ENCODE data around the gene OR1C1. TPM values are rescaled to one million over a fixed set of nuclear protein-coding genes. Genes with fewer than 3 reads are reported as not detected.
"Not testable (repeated sequence)": the region's sequence is repeated elsewhere in the genome, so short reads cannot be mapped to it uniquely, and the experiment has no call there.

The OR1C1 gene
- total and polyA plus RNA-seq, 5 experiments from 2014 or later: not detected

- peaks cover 0 to 12% (median 2%) of the 10 kb centered on the region in 5 donors for H3K27me3 Mint-ChIP-seq
- POLR2A ChIA-PET: no interaction called here
- peaks cover 0 to 9% (median 4%) of the 10 kb centered on the region in 9 donors for H3K9me3 Mint-ChIP-seq
- H3K27ac Mint-ChIP-seq: no peak within 1 kb of the TSS
- H3K4me3 Mint-ChIP-seq: no peak within 1 kb of the TSS
- DNase-seq: no peak
- H3K4me1 Mint-ChIP-seq: no peaks in the 10 kb centered on the region
- H3K36me3 Mint-ChIP-seq: peaks cover 0 to 5% (median 0%) of the 10 kb centered on the region in 3 donors
- no peak for ATAC-seq
These were observed 43.8 kb downstream of the OR1C1 start, which contains the start of gene OR6F1 for GRCh38 chr1:247716546-247716945. TSS of gene OR6F1 (minus strand) at chr1:247716646. CDS start at chr1:247712755, 3,891 bp downstream.

- ATAC-seq (no peak), DNase-seq (no peak)
- H3K4me3 Mint-ChIP-seq: no peak overlapping the region
- H3K9me3 Mint-ChIP-seq: peaks cover 0 to 4% (median 0%) of the 10 kb centered on the region in 9 donors
- H3K27ac Mint-ChIP-seq: no peak overlapping the region
- no peaks in the 10 kb centered on the region for H3K4me1 Mint-ChIP-seq
- H3K27me3 Mint-ChIP-seq: peaks cover 0 to 12% (median 2%) of the 10 kb centered on the region in 5 donors
- POLR2A ChIA-PET: no interaction called here
- no peaks in the 10 kb centered on the region for H3K36me3 Mint-ChIP-seq
These were observed 46.6 kb downstream of the OR1C1 start for GRCh38 chr1:247713753-247714152.

GRCh38 chr1:247710681-247711080 lies 49.7 kb downstream of the OR1C1 start:
- H3K4me1 Mint-ChIP-seq, H3K27ac Mint-ChIP-seq, DNase-seq, POLR2A ChIA-PET, ATAC-seq, H3K4me3 Mint-ChIP-seq, H3K9me3 Mint-ChIP-seq, H3K27me3 Mint-ChIP-seq, H3K36me3 Mint-ChIP-seq: not testable (repeated sequence)

Other genes starting within 250 kb of the OR1C1 start
- not detected for gene OR2C3, start 224.1 kb downstream of the OR1C1 start, total RNA-seq
- not detected for gene OR2C3, start 224.1 kb downstream of the OR1C1 start, polyA plus RNA-seq
- under 1 TPM in 1 of 2 experiments, not detected in 1; 0.75 TPM for gene GCSAML, start 211.4 kb downstream of the OR1C1 start, total RNA-seq
- not detected for gene GCSAML, start 211.4 kb downstream of the OR1C1 start, polyA plus RNA-seq
- gene OR2G2, start 172.2 kb downstream of the OR1C1 start, total RNA-seq: not detected
- gene OR2G2, start 172.2 kb downstream of the OR1C1 start, polyA plus RNA-seq: not detected
- not detected for gene OR2G3, start 155.0 kb downstream of the OR1C1 start, total RNA-seq
- not detected for gene OR2G3, start 155.0 kb downstream of the OR1C1 start, polyA plus RNA-seq
- gene OR13G1, start 80.8 kb downstream of the OR1C1 start, total RNA-seq: not detected
- gene OR13G1, start 80.8 kb downstream of the OR1C1 start, polyA plus RNA-seq: not detected
- not detected for gene OR6F1, start 43.9 kb downstream of the OR1C1 start, total RNA-seq
- gene OR6F1, start 43.9 kb downstream of the OR1C1 start, polyA plus RNA-seq: not detected
- not detected for gene OR14K1, start 21.9 kb downstream of the OR1C1 start, total RNA-seq
- gene OR14K1, start 21.9 kb downstream of the OR1C1 start, polyA plus RNA-seq: not detected
- gene OR14A2, start 12.4 kb downstream of the OR1C1 start, total RNA-seq: not detected
- not detected for gene OR14A2, start 12.4 kb downstream of the OR1C1 start, polyA plus RNA-seq
- gene OR14A16, start 63.6 kb upstream of the OR1C1 start, total RNA-seq: not detected
- gene OR14A16, start 63.6 kb upstream of the OR1C1 start, polyA plus RNA-seq: not detected
- not detected for gene OR11L1, start 81.3 kb upstream of the OR1C1 start, total RNA-seq
- gene OR11L1, start 81.3 kb upstream of the OR1C1 start, polyA plus RNA-seq: not detected
- under 1 TPM; 0.14 to 0.36 TPM for gene TRIM58, start 96.6 kb upstream of the OR1C1 start, total RNA-seq
- gene TRIM58, start 96.6 kb upstream of the OR1C1 start, polyA plus RNA-seq: under 1 TPM in 2 of 3 donors, not detected in 1; 0.12 to 0.16 TPM
- gene OR2W3, start 135.0 kb upstream of the OR1C1 start, total RNA-seq: not detected
- not detected for gene OR2W3, start 135.0 kb upstream of the OR1C1 start, polyA plus RNA-seq
- not detected for gene OR2T8, start 159.7 kb upstream of the OR1C1 start, total RNA-seq
- gene OR2T8, start 159.7 kb upstream of the OR1C1 start, polyA plus RNA-seq: not detected
- gene OR2AJ1, start 164.3 kb upstream of the OR1C1 start, total RNA-seq: not detected
- gene OR2AJ1, start 164.3 kb upstream of the OR1C1 start, polyA plus RNA-seq: not detected
- under 1 TPM in 1 of 2 experiments, not detected in 1; 0.49 TPM for gene OR2L8, start 188.3 kb upstream of the OR1C1 start, total RNA-seq
- under 1 TPM in 1 of 3 donors, not detected in 2; 0.43 TPM for gene OR2L8, start 188.3 kb upstream of the OR1C1 start, polyA plus RNA-seq
- gene OR2AK2, start 204.7 kb upstream of the OR1C1 start, total RNA-seq: not detected
- not detected for gene OR2AK2, start 204.7 kb upstream of the OR1C1 start, polyA plus RNA-seq